HT1080 (cell line): ENCODE data around the gene COMMD10. TPM values are rescaled to one million over a fixed set of nuclear protein-coding genes. Genes with fewer than 3 reads are reported as not detected.
"Not testable (repeated sequence)": the region's sequence is repeated elsewhere in the genome, so short reads cannot be mapped to it uniquely, and the experiment has no call there.

Experiments
- DNase-seq: peaks from one replicate; pipeline ENCODE4 v3.0.0-alpha.2; 2015; ENCODE audit warnings: low read depth
- total RNA-seq: library from RNA; depleted of rRNA; stranded (reverse); fragments of >200 nt; shearing (Covaris generic); gene quantifications from 2 replicates; pipeline ENCODE4 v1.2.3, GENCODE V29; 2014

The COMMD10 gene
- total RNA-seq, 1 experiment from 2014 or later, result 33.4 TPM

DNA sequence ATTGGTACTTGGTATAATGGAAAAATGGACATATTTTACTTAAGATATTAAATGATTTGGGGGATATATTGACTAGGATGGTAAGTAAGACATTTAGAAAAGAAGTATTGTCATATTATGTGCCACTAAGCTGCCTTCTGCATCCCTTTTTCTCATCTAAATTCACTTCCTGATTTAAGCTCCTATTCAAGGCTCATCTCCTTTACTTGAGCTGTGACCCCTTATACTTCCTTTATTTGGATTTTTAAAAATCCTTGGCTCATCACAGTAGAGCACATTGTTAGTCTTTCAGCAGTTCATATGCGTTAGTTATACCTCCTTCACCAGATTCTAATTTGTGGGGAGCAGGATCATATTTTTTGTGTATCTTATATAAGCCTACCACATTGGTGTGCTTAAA lies 6.6 kb downstream of the COMMD10 start:
- no peak for DNase-seq

DNA sequence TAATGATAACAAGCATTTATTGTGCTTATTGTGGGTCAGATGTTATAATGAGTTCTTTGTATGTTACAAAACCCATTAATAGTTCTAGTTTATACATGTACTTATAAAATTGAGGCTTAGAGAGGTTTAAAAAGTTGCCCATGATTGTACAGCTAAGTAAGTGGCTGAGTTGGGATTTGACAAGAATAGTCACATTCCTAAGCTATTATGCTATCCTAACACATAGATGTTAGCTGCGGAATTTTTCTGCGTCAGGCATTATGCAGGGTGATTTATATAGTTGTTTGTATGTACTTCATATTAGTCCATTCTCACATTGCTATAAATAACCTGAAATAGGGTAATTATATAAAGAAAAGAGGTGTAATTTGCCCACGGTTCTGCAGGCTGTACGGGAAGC lies 12.5 kb downstream of the COMMD10 start:
- DNase-seq, result no peak

DNA sequence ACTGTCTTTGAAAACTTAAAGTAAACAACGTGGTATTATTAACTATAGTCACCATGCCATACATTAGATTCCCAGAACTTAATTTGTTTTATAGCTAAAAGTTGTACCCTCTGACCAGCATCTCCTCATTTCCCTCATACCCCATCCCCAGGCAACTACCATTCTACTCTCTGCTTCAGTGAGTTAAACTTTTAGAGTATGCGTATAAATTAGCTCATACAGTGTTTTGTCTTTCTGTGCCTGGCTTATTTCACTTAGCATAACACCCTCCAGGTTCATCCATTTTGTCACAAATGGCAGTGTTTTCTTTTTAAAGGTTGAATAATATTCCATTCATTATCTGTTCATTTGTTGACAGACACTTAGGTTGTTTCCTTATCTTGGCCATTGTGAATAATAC lies 14.2 kb downstream of the COMMD10 start:
- DNase-seq, result no peak

DNA sequence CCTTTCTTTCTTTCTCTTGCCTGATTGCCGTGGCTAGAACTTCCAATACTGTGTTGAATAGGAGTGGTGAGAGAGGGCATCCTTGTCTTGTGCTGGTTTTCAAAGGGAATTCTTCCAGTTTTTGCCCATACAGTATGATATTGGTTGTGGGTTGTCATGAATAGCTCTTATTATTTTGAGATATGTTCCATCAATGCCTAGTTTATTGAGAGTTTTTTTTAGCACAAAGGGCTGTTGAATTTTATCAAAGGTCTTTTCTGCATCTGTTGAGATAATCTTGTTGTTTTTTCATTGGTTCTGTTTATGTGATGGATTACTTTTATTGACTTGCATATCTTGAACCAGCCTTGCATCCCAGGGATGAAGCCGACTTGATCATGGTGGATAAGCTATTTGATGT lies 20.1 kb downstream of the COMMD10 start:
- not testable (repeated sequence) for DNase-seq

DNA sequence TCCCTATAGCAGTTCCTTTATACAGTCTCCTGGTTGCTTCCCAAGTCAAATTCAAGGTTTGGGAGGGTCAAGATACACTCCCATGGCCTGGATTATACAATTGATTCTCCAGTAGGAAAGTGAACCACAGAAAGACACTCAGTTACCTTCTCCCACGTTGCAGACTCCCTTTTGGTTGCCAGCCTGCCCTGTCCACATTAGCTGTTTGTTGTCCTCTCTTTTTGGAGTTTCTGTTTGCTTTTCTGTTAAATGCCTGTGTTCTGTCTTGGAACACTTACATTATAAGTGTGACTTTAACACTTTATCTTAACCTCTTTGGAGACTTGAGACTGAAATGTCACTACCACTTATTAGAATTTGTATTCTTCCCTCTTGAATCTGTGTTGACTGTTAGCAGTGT lies 30.3 kb downstream of the COMMD10 start:
- DNase-seq, result no peak

DNA sequence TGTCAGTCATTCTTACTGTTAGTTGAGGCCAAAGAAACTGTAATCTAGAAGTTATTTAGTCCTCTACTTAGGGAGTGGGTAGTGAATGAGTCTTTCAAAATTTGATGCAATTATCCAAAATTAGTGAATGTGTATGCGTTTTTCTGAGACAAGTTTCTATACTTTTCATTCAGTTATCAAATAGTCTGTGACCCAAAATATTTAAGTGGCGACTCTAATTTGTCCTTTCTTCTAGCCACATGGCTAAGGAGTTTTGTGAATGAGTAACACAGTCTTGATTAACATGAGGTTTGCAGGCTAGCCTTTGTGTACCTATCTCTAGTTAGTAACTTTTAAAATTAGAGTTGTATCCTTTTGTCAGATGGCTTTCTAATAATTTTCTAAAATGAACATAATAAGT lies 45.6 kb downstream of the COMMD10 start:
- peak; percentile 38 for DNase-seq

DNA sequence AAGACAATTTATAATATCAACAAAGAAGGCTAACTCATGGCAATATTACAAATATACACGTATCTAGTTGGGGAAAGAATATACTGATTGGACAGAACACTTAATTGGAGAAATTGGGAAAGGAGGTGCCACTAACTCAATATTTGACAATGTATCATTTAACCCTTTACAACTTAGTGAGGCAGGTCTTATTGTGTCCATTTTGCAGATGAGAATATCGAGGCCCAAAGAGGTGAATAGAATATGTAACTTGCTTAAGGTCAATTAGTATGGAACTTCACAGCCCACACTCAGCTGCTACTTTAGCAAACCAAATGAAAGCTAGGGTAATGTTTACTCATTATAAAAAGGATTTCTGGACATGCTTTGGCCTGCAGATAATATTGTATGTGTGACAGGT lies 46.2 kb downstream of the COMMD10 start:
- no peak for DNase-seq

DNA sequence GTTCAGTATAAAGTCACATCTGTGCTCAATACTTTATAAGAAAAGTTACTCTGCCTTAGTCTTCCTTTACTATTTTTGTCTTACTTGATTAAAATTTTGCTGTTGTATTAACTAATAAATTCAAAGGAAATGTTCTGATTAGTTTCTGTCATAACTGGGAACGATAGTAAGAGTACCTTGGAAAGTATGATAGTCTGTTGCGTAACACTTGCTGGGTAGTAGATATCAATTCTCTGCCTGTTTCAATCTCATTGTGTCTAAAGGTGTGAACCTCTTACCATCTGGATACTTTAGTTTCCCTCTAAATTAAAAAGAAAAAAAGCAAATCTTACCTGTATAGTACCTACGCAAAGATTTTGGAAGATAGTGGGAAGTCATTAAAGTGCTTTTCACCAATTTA lies 48.5 kb downstream of the COMMD10 start:
- no peak for DNase-seq

DNA sequence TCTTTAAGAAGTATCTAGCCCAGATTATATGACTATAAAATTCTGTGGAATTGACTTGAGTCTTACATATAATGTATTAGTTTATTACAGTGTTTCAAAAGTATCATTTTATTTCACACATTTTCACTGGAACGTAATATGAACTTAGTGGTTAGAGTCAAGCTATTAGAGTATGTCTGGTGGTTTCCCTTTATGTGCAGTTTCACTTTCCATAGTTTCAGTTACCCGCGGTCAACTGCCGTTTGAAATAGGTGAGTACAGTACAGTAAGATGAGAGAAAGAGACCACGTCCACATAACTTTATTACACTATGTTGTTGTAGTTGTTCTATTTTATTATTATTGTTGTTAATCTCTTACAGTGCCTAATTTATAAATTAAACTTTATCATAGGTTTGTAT lies 50.5 kb downstream of the COMMD10 start:
- no peak for DNase-seq

DNA sequence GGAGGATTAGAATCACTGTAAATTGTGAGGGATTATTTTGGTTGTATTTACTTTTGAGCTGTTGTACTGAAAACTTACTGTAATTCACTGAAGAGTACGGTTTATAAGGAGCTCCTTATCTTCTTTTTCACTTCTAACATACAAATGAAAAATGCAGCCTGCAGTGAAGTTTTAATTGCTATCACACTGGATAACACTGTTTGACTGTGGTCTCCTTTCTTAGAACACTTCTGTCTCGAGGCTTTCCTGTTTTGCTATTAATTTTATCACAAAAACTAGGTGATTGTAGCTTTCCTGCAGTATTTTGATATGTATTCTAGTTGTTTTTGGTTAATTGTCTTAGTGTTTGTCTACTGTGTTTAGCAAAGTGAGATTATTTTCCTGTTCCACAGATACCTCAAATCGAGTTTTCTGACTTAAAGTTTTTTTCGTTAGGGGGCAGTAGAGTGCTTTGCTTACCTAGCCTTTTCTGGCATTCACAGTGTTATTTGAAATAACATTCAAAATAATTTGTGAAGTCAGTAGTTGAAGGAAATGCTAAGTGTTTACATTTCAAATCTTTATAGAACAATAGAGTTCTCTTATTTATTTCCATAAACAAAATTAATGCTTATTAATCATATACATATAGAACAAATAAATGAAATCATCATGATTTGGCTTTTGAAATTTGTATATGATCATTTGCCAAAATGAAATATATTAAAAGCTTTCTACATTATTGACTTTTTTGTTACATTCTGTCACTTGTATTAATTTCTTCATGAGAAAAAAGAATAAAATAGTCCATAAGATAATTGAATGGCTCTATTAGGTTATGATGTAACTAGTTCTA lies 52.9 kb downstream of the COMMD10 start:
- peak; percentile 41 for DNase-seq

DNA sequence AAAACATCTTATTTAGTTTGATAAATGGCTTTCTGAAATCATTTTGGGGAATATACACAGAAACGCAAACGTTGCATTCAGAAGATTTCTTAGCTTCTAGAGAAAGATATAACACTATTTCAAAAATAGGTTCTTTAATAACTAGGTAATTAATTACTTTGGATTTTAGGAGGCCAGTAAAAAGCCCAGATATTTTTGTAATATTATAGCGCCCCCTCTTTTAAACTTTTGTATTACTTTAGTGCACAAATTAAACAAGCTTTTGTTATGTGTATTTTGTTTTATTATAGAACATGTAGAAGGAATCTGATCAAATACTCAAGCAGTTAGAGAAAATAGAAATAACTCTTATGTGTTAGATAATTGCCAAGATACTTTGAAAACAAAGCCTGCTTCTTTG lies 57.7 kb downstream of the COMMD10 start:
- DNase-seq, result no peak

DNA sequence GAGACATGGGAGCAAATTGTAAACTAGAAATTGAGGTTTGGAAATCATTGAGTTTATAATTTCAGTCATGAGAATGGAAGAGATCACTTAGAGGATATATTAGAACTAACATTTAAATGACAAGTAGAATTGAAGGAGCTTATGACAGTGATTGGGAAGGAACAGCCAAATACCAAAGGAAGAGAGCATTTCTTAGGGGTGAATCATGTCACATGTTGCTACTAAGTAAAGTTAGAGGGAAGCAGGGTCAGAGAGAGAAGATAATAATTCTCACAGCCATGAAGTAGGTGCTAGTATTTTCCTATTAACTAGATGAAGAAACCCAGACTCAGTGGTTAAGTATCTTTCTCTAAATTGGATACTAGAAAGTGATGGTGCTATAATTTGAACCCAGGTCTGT lies 59.3 kb downstream of the COMMD10 start:
- DNase-seq, result peak; percentile 49

DNA sequence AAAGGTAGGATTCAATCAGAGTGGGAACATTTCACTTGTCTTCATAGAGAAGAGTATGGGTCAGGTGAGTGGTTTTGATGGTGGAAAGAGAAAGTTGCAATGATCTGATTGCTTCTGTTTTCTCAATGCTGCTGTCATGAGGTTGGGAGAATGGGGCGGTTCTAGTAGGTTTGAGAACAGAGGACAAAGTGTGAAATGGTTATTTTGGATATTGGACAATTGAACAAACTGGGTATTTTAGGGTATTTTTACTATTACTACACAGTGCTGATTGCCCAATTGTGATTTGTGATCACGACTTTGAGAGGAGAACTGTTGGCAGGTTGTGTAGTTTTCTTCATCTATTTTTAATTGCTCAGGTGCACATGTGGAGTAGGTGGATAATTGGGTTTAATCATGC lies 60.2 kb downstream of the COMMD10 start:
- no peak for DNase-seq

DNA sequence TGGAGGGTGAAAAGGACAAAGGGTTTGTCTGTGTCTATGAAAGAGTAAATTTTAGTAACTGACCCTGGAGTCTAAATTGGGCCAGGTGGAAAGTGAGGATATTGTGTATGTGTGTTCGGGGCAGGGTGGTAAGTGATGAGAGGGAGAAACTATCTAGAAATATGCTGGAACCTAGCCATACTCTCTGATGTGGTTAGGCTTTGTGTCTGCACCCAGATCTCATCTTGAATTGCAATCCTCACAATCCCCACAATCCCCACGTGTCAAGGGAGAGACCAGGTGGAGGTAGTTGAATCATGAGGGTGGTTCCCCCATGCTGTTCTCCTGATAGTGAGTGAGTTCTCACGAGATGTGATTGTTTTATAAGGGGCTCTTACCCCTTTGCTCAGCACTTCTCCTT lies 60.6 kb downstream of the COMMD10 start:
- no peak for DNase-seq

DNA sequence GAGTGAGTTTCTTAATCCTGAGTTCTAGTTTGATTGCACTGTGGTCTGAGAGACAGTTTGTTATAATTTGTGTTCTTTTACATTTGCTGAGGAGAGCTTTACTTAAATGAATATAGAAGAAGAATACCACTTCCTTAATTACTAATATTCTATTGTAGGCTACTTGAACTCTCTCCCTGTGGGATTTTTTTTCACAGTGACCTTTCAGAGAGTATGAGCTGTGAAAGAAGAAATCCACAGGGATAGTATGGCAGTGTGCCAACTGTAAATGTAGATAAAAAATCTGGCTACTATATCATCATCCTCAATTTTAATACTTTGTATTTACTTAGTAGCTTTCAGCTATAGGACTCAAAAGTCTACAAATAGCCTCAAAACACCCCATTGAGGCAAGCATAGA lies 67.3 kb downstream of the COMMD10 start:
- no peak for DNase-seq

DNA sequence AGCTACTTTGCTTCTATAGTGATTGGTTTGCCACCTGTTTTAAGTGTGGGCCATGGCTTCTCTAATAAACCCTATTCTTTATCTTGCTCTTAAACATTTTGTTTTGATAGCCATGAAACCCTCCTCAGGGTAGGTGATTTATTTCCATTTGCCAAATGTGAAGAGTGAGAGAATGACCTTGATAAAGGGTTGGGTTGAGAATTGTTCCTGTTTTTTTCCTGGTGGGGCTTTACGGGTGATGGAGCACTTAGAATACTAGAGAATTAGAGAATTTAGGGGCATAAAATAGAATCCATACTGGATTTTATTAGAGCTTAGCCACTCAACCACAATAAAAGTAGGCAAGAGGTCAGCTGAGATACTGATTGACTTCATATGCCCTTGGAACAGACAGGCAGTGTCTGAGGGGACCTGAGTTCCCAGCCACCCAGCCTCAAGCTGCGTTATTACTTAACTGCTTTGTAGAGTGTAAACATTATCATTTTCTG lies 68.9 kb downstream of the COMMD10 start:
- no peak for DNase-seq

DNA sequence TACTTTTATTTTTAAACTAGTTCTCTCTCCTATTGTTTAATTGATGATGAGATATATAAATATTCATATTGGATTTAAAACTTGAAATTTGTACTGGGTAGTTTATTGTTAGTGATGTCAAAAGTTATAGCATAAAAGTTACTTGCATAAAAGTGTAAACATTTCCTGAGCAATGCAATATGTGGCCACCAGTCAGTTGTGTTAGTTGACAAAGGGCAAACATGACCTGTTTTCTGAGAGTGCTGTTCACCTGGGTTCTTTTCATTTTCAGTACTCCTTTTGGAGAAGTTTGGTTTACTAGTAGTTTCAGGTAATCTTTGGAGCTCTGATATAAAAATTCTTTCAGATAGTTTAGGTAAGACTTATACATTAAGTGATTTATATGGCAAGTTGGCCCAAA lies 69.4 kb downstream of the COMMD10 start:
- no peak for DNase-seq

DNA sequence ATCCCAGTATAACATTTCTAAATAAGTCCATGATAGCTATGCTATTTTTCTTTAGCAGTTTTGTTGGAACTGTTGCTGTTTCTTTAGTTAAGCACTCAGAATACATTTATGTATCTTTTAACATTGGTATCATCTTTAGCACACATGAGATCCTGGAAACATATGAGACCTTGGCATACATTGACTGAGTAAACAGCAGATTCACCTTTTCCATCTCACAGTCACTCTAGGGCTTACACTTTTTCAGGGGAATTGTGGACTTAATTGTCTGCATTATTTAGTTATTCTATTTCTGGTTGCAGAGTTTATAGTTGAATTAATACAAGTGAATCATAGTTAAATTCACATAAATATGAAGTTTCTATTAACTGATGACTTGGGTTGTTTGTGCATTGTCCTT lies 70.1 kb downstream of the COMMD10 start:
- no peak for DNase-seq

DNA sequence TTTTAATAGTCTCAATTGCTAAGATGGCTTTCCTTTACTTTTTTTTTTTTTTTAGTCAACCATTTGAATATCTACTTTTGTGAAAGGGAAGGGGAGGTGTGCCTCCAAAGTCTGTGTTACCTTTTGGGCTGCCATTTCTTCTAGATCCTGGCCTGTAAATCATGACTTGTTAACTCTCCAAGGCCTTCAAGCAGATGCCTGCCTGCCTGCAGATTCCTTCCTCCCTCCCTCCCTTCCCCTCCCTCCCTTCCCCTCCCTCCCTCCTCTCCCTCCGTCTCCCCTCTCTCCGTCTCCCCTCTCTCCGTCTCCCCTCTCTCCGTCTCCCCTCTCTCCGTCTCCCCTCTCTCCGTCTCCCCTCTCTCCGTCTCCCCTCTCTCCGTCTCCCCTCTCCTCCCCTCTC lies 73.1 kb downstream of the COMMD10 start:
- DNase-seq, result no peak

DNA sequence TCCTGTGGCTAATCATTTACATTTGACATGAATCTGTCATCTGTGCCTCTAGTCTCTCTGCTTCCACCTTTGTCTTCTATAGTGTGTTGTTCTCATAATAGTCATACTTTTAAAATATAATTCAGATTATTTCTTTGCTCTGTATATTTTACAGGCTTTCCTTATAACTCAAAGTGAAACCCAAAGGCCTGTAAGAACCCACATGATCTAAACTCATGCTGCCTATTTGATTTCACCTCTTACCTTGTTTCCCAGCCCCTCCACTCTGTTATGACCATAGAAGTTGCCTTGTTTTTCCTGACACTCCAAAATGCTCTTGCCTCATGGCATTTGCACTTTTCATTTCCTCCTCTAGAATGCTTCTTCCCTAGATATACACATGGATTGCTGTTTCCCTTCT lies 74.2 kb downstream of the COMMD10 start:
- no peak for DNase-seq

DNA sequence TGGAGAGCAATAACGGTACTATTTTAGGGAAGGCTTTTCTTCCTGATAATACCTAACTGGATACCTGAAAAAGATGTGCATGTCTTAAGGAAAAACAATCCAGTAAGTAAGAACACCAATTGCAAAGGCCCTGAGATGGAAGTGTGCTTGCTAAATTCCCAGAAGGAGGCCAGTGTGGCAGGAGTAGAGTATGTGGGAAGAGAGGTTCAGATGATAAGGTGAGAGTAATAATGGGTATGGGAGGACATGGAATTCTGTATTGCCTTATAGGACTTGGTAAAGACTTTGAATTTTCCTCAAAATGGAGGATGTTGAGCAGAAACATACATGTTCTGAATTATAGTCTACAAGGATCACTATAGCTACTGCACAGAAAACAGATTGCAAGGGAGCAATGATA lies 89.3 kb downstream of the COMMD10 start:
- DNase-seq, result no peak

DNA sequence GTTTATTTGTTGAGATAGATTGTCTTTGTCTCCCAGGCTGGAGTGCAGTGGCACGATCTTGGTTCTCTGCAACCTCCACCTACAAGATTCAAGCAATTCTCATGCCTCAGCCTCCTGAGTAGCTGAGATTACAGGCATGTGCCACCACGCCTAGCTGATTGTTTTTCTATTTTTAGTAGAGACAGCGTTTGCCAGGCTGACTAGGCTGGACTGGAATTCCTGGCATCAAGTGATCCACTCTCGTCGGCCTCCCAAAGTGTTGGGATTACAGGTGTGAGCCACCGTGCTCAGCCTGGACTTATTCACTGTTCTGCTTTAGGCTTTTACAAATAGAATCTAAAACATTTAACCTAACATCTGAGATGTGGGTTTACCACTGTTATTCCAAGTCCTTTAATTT lies 91.3 kb downstream of the COMMD10 start:
- DNase-seq, result peak; percentile 49

DNA sequence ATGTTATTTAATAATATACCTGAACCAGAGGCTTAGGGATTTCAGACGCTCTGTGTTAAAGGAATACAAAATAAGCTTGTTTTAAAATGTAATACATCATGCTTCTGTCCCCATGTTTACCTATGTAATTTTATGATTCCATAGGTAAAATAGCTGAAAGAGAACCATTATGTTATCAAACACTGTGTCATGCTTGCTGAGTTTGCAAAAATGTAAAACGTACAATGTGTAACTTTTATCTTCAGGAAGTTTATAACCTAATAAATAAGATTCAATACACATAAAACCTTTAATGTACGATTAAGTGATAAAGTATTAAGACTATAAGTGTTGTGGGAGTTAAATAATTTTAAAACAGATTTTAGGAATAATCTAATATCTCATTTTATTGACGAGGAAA lies 94.1 kb downstream of the COMMD10 start:
- DNase-seq, result no peak

DNA sequence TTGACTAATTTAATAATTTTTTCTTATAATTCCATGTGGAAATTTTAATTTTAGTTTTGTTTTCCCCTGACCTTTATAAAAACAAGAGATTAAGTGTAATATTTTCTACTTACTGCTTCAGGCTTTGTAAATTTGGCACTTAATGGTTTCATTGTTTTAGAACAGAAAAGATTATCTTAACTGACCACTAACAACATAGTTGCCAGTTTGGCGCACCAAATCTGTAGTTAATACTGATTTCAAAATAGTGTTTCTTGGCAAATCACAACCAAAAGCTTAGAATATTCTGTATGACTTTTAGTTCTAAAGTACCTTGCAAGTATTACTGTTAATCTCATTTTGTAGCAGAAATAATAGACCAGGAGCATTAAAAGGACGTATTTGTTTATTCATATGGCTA lies 124.3 kb downstream of the COMMD10 start:
- DNase-seq, result no peak
